AG04450 (cell line): ENCODE data around the gene ELOVL3. TPM values are rescaled to one million over a fixed set of nuclear protein-coding genes. Genes with fewer than 3 reads are reported as not detected.
"Not testable (repeated sequence)": the region's sequence is repeated elsewhere in the genome, so short reads cannot be mapped to it uniquely, and the experiment has no call there.

Source experiments
- CTCF ChIA-PET: fragments of 300-600, 350-600 bp; formaldehyde crosslinking; extraction: SDS; loops from one replicate; lab custom pipeline; 2022; ENCODE audit warnings: antibody characterized with exemption, inconsistent platforms; lab: Charles Lee
- POLR2A ChIA-PET: fragments of 350-600 bp; formaldehyde crosslinking; extraction: SDS; loops from one replicate; lab custom pipeline; 2021; ENCODE audit warnings: antibody characterized with exemption, inconsistent platforms; lab: Yijun Ruan, JAX
- DNase-seq: peaks from one replicate; pipeline ENCODE4 v3.0.0-alpha.2; 2011; ENCODE audit warnings: low read depth, low spot score
- H3K27ac ChIP-seq: one replicate; pipeline ENCODE4 v1.5.1; 2012; ENCODE audit warnings: low read depth, low read length, control low read depth
- H3K27me3 ChIP-seq: one replicate; pipeline ENCODE4 v1.6.0; 2012; ENCODE audit warnings: low read length; ENCODE audit not compliant: control insufficient read depth, insufficient read depth
- H3K4me3 ChIP-seq: 2 replicates; pipeline ENCODE4 v1.5.1; 2011; ENCODE audit warnings: mild to moderate bottlenecking, low read depth, low read length, control low read depth
- H3K9me3 ChIP-seq: 2 replicates; pipeline ENCODE4 v1.5.1; 2012; ENCODE audit warnings: low read length; ENCODE audit not compliant: control insufficient read depth, insufficient read depth
- polyA plus RNA-seq: library from polyadenylated mRNA; depleted of rRNA; stranded (reverse); fragments of >200 nt; gene quantifications from 2 replicates; pipeline ENCODE4 v1.2.3, GENCODE V29; 2011
- TF ChIP-seq, protein P1 (sequence below): IDR thresholded peaks from 2 replicates; pipeline ENCODE4 v1.5.1; 2011; ENCODE audit warnings: low read depth, low read length, control low read depth, inconsistent platforms

ELOVL3 gene
- polyA plus RNA-seq, 1 experiment = 0.16 TPM

DNA sequence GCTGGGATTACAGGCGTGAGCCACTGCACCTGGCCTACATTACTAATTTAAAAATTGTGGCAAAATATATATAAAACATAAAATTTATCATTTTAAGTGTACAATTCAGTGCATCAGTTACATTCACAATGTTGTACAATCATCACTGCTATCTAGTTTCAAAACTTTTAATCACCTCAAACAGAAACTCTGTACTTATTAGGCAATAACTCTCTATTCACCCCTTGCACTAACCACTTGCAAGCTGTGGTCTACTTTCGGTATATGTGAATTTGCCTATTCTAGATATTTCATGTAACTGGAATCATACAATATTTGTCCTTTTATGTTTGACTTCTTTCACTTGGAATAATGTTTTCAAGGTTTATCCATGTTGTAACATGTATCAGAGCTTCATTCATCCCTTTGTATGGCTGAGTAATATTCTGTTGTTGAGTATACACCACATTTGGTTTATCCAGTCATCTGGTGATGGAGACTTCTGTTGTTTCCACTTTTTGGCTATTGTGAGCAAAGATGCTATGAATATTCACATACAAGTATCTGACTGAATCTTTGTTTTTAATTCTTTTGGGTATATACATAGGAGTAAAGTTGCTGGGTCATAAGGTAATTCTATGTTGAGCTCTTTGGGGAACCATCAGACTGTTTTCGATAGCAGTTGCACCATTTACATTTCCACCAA lies 14.3 kb upstream of the ELOVL3 start:
- Histone ChIP-seq H3K27ac (no peak overlapping the region), H3K27me3 (peaks cover 4% of the 10 kb centered on the region), H3K4me3 (no peak overlapping the region), H3K9me3 (no peaks in the 10 kb centered on the region)
- DNase-seq = no peak
- ChIA-PET POLR2A (no interaction called here), CTCF (interaction anchor here (1.1 to 1.9 kb wide), 2 partner anchors 18 to 42 kb away, joined by 4 to 6 read pairs; no protein-coding TSS in a partner anchor)
- TF ChIP-seq, protein P1, sequence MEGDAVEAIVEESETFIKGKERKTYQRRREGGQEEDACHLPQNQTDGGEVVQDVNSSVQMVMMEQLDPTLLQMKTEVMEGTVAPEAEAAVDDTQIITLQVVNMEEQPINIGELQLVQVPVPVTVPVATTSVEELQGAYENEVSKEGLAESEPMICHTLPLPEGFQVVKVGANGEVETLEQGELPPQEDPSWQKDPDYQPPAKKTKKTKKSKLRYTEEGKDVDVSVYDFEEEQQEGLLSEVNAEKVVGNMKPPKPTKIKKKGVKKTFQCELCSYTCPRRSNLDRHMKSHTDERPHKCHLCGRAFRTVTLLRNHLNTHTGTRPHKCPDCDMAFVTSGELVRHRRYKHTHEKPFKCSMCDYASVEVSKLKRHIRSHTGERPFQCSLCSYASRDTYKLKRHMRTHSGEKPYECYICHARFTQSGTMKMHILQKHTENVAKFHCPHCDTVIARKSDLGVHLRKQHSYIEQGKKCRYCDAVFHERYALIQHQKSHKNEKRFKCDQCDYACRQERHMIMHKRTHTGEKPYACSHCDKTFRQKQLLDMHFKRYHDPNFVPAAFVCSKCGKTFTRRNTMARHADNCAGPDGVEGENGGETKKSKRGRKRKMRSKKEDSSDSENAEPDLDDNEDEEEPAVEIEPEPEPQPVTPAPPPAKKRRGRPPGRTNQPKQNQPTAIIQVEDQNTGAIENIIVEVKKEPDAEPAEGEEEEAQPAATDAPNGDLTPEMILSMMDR = no peak

DNA sequence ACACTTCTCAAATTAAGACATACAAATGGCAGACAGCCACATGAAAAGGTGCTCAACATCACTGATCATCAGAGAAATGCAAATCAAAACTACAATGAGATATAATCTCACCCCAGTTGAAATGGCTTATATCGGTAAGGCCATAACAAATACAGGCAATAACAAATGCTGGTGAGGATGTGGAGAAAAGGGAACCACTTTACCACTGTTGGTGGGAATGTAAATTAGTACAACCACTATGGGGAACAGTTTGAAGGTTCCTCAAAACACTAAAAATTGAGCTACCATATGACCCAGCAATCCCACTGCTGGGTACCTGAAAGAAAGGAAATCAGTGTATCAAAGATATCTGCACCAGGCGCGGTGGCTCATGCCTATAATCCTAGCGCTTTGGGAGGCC lies 12.5 kb upstream of the ELOVL3 start:
- H3K27me3 ChIP-seq, DNase-seq, H3K4me3 ChIP-seq, POLR2A ChIA-PET, H3K9me3 ChIP-seq, H3K27ac ChIP-seq, CTCF ChIA-PET: not testable (repeated sequence)

DNA sequence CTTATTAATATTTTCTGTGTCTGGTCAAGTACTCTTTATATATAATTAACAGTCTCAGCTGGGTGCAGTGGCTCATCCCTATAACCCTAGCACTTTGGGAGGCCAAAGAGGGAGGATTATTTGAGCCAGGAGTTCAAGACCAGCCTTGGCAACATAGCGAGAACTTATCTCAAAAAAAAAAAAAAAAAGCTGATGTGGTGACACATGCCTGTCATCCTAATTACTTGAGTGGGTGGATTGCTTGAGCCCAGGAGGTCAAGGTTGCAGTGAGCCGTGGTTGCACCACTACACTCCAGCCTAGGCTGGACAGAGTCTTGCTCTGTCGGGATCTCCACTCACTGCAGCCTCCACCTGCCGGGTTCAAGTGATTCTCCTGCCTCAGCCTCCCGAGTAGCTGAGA lies 6.7 kb upstream of the ELOVL3 start:
- no peak overlapping the region for H3K27ac ChIP-seq
- DNase-seq = no peak
- TF ChIP-seq, protein P1 = no peak
- CTCF ChIA-PET = interaction anchor here (2.0 to 4.5 kb wide), 2 partner anchors 11 to 133 kb away, joined by 8 to 33 read pairs; no protein-coding TSS in a partner anchor
- H3K4me3 ChIP-seq = no peak overlapping the region
- POLR2A ChIA-PET = no interaction called here
- H3K27me3 ChIP-seq = peaks cover 16% of the 10 kb centered on the region
- no peaks in the 10 kb centered on the region for H3K9me3 ChIP-seq

DNA sequence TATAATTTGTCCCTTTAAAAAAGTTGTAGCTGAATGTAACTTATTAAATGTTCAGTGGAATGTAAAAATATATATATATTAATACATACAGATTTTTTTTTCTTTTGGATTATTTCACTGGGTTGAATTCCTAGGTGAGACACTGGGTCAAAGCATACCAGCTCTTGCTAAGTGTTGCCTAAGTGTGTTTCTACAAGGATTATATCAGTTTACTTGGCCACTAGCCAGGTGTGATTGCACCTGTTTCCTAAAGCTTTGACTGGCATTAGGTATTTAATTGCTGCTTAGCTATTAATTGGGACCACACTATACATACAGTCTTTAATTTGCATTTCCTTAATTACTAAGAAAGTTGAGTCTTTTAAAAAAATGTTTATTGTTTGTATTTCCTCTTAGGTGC lies 5.5 kb upstream of the ELOVL3 start:
- ChIA-PET POLR2A (no interaction called here), CTCF (interaction anchor here (0.6 to 4.5 kb wide), 6 partner anchors 10 to 173 kb away, joined by 3 to 33 read pairs (median 5); no protein-coding TSS in a partner anchor)
- TF ChIP-seq, protein P1 = no peak
- H3K27ac ChIP-seq = no peak overlapping the region
- H3K4me3 ChIP-seq = no peak overlapping the region
- peaks cover 16% of the 10 kb centered on the region for H3K27me3 ChIP-seq
- DNase-seq = no peak
- no peaks in the 10 kb centered on the region for H3K9me3 ChIP-seq

DNA sequence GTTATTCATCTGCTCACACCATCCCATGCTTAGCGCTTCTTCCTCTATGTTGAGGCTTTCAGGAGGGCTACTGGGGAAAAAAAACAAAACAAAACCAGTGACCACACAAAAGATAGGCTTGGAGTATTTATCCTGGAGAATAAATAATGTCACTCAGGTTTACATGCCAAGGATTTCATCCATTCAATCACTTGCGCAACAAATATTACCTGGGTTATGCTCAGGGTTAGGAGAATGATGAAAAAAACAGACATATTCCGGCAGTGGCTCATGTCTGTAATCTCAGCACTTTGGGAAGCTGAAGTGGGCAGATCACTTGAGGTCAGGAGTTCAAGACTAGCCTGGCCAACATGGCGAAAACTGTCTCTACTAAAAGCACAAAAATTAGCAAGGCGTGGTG lies 3.3 kb upstream of the ELOVL3 start:
- Histone ChIP-seq H3K27ac (no peak overlapping the region), H3K4me3 (no peak overlapping the region), H3K9me3 (no peaks in the 10 kb centered on the region; the same call in 1 of the 2 replicates), H3K27me3 (peaks cover 22% of the 10 kb centered on the region)
- POLR2A ChIA-PET = no interaction called here
- CTCF ChIA-PET = interaction anchor here (0.9 to 1.0 kb wide), 2 partner anchors 11 to 129 kb away, joined by 4 to 5 read pairs; no protein-coding TSS in a partner anchor
- no peak for DNase-seq
- TF ChIP-seq, protein P1 = no peak
